G401 (cell line): ENCODE results near the gene BEGAIN. TPM values are rescaled to one million over a fixed set of nuclear protein-coding genes. Genes with fewer than 3 reads are reported as not detected.
A peak's percentile ranks its signal among the peaks of the same experiment; 100 is the strongest.

Experiments
- DNase-seq: peaks from one replicate; pipeline ENCODE4 v3.0.0-alpha.2; 2015; ENCODE audit warnings: low spot score
- in situ Hi-C: cut with HindIII; loops from 2 replicates; pipeline ENCODE4 v1.10.0; 2016; ENCODE audit warnings: low sequenced_read_pairs, mixed read lengths
- total RNA-seq: library from RNA; depleted of rRNA; stranded (reverse); fragments of >200 nt; shearing (Covaris generic); gene quantifications from 2 replicates; pipeline ENCODE4 v1.2.3, GENCODE V29; 2014; rRNA removed

BEGAIN gene
- total RNA-seq = 0.31 and 1.3 TPM in 2 replicates

- DNase-seq = no peak
Measured at GRCh38 chr14:100587086-100587762, at the start of gene BEGAIN. BEGAIN (minus strand) TSS chr14:100587417; CDS start chr14:100587290, 127 bp downstream.

GRCh38 chr14:100636559-100636958 is 49.3 kb upstream of the BEGAIN start:
- in situ Hi-C loops = no loop called here
- DNase-seq = no peak

More at GRCh38 chr14:100587086-100587762, at the start of gene BEGAIN:
- in situ Hi-C loops = no loop called here

GRCh38 chr14:100634026-100634425 is 46.8 kb upstream of the BEGAIN start:
- in situ Hi-C loops = no loop called here
- no peak for DNase-seq

- DNase-seq = no peak
- in situ Hi-C loops = no loop called here
Measured at GRCh38 chr14:100633406-100633805, 46.2 kb upstream of the BEGAIN start.

- DNase-seq = peak; percentile 58
- in situ Hi-C loops = no loop called here
Measured at GRCh38 chr14:100629696-100630095, 42.5 kb upstream of the BEGAIN start.

GRCh38 chr14:100629098-100629497 is 41.9 kb upstream of the BEGAIN start:
- in situ Hi-C loops = no loop called here
- DNase-seq = peak; percentile 27

- in situ Hi-C loops = no loop called here
- DNase-seq = no peak
Measured at GRCh38 chr14:100628225-100628624, 41.0 kb upstream of the BEGAIN start.

- in situ Hi-C loops = no loop called here
- no peak for DNase-seq
Measured at GRCh38 chr14:100626614-100627013, 39.4 kb upstream of the BEGAIN start.

- DNase-seq = no peak
- in situ Hi-C loops = no loop called here
Measured at GRCh38 chr14:100623961-100624360, 36.7 kb upstream of the BEGAIN start.

GRCh38 chr14:100623557-100623956 is 36.3 kb upstream of the BEGAIN start:
- no peak for DNase-seq
- in situ Hi-C loops = no loop called here

- no peak for DNase-seq
Measured at GRCh38 chr14:100622708-100623485, 35.7 kb upstream of the BEGAIN start.

GRCh38 chr14:100622224-100622623 is 35.0 kb upstream of the BEGAIN start:
- DNase-seq = no peak
- in situ Hi-C loops = no loop called here

More at GRCh38 chr14:100622708-100623485, 35.7 kb upstream of the BEGAIN start:
- in situ Hi-C loops = no loop called here

- in situ Hi-C loops = no loop called here
- DNase-seq = no peak
Measured at GRCh38 chr14:100621806-100622205, 34.6 kb upstream of the BEGAIN start.

GRCh38 chr14:100620255-100621100 is 33.3 kb upstream of the BEGAIN start:
- in situ Hi-C loops = no loop called here

GRCh38 chr14:100619396-100620254 is 32.4 kb upstream of the BEGAIN start:
- in situ Hi-C loops = no loop called here
- DNase-seq = no peak

More at GRCh38 chr14:100620255-100621100, 33.3 kb upstream of the BEGAIN start:
- DNase-seq = no peak

- DNase-seq = no peak
- in situ Hi-C loops = no loop called here
Measured at GRCh38 chr14:100618763-100619320, 31.6 kb upstream of the BEGAIN start.

- in situ Hi-C loops = no loop called here
- DNase-seq = no peak
Measured at GRCh38 chr14:100618318-100618693, 31.1 kb upstream of the BEGAIN start.
